ENCODE data around the gene COG4.

DNA sequence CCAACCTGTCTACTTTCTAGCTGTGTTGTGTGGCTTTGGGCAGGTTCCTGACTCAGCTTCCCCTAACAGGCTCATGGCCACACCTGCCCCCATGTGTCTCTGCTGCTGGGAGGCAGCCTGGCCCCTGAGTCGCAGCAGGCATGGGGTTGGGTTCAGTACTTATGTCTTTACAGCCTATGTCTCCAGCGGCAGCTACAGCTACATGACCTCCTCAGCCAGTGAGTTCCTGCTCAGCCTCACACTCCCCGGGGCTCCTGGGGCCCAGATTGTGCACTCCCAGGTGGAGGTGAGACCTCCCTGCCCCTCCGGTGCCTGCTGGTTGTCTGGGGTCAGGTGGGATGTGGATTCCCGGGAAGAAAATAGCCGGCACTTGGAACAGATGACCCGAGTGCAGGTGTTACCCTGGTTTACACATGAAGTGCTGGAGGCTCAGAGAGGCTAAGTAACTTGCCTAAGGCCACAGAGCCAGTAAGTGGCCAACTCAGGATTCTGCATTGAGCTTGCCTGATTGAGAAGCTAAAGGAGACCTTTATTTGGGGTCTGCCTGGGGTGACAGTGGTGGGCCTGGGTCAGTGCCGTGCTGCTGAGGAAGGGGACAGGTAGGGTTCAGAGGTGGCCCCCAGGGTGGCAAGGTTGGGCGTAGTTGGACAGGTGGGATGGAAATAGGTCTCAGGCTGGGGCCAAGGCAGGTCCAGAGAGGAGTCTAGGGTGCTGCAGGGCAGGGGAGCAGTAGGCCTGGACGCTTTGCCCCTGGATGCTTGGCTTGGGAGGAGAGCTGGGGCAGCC is 53.0 kb downstream of the COG4 start:
- no peak for TF ChIP-seq ZFX (IDR thresholded peaks at IDR 0.05; ENCODE audit: borderline replicate concordance)
- no peak for TF ChIP-seq CTCF (IDR thresholded peaks at IDR 0.05)

Measured in 22Rv1 (cell line).